NCI-H2196 (cell line): ENCODE measurements around the gene SIDT2.
"Not testable (repeated sequence)": the region's sequence is repeated elsewhere in the genome, so short reads cannot be mapped to it uniquely, and the experiment has no call there.

Experiments used
- DNase-seq: peaks from one replicate; lab custom pipeline; 2025; ENCODE audit not compliant: unreplicated experiment; lab: John Stamatoyannopoulos, UW

The SIDT2 gene

GRCh38 chr11:117202386-117203068, 24.0 kb downstream of the SIDT2 start:
- no peak for DNase-seq

- DNase-seq: no peak
Observed at GRCh38 chr11:117203069-117203407, 24.5 kb downstream of the SIDT2 start.

DNA sequence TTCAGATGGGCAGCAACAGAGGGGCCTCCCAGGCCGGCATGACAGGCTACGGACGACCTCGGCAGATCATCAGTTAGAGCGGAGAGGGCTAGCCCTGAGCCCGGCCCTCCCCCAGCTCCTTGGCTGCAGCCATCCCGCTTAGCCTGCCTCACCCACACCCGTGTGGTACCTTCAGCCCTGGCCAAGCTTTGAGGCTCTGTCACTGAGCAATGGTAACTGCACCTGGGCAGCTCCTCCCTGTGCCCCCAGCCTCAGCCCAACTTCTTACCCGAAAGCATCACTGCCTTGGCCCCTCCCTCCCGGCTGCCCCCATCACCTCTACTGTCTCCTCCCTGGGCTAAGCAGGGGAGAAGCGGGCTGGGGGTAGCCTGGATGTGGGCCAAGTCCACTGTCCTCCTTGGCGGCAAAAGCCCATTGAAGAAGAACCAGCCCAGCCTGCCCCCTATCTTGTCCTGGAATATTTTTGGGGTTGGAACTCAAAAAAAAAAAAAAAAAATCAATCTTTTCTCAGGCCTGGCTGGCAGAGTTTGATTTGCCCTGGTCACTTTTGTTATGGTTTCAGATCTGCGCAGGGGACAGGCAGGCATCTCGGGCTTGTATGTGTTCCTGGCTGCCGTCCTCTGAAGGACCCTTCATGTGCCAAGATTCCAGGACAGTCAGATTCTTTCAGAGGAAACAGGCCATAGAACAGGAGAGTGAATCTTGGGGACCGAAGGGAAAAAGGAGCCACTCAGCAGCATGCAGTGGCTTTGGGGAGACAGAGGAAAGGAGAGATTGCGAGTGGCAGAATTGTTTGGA, 25.9 kb downstream of the SIDT2 start:
- no peak for DNase-seq

GRCh38 chr11:117205211-117205818, 26.8 kb downstream of the SIDT2 start:
- no peak for DNase-seq

DNA sequence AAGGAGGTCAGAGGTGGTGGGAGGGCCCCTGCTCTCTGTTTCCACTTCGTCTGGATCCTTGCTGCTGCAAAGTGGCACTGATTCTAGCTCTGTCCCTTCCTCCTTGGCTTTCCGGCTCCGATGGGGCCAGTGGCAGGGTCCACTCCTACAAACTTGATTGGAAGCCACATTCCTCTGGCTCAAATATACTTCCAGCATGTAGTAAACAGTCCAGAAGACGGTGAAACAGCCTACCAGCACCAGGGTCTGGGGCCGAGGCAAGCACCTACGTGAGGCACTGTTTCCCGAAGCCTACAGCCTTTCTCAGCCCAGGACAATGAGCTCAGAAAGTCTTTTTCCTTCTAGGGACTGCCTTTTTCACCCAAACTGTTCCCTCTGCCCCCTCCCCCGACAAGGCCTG, 27.6 kb downstream of the SIDT2 start:
- not testable (repeated sequence) for DNase-seq

GRCh38 chr11:117206859-117207258, 28.3 kb downstream of the SIDT2 start:
- not testable (repeated sequence) for DNase-seq

- DNase-seq: not testable (repeated sequence)
Observed at GRCh38 chr11:117207481-117207880, 28.9 kb downstream of the SIDT2 start.

GRCh38 chr11:117208710-117209109, 30.2 kb downstream of the SIDT2 start:
- DNase-seq: not testable (repeated sequence)

GRCh38 chr11:117209351-117210125, 31.0 kb downstream of the SIDT2 start:
- not testable (repeated sequence) for DNase-seq

DNA sequence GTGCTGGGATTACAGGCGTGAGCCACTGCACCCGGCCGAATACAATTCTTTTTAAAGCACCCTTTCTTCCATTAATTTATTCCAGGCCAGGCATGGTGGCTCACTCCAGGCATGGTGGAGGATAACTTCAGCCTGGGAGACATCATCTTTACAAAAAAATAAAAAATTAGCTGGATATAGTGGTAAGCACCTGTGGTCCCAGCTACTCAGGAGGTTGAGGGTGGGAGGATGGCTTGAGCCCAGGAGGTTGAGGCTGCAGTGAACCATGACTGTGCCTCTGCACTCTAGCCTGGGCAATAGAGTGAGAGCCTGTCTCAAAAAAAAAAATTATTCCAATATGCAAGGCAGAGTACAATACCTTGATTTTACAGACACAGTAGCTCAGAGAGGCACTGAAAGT, 32.1 kb downstream of the SIDT2 start:
- no peak for DNase-seq

DNA sequence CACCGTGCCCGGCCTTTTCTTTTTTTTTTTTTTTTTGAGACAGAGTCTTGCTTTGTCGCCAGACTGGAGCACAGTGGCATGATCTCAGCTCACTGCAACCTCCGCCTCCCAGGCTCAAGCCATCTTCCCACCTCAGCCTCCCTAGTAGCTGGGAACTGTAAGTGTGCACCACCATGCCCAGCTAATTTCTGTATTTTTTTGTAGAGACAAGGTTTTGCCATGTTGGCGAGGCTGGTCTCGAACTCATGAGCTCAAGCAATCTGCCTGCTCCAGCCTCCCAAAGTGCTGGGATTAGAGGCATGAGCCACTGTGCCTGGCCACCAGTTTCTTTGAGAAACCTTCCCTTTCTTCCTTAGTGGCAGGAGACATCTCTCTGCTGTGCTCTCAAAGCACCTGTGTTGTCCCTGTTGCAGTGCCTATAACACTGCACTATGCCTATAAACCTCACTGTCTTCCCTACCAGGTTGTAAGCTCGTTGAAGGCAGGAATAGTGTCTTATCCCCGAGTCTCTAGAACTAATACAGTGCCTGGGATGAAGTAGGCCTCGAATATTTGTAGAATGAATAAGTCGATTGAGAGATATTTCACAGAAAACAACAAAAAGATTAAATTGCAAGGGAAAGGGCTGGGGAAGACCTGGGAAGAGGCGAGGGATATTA, 34.3 kb downstream of the SIDT2 start:
- no peak for DNase-seq

DNA sequence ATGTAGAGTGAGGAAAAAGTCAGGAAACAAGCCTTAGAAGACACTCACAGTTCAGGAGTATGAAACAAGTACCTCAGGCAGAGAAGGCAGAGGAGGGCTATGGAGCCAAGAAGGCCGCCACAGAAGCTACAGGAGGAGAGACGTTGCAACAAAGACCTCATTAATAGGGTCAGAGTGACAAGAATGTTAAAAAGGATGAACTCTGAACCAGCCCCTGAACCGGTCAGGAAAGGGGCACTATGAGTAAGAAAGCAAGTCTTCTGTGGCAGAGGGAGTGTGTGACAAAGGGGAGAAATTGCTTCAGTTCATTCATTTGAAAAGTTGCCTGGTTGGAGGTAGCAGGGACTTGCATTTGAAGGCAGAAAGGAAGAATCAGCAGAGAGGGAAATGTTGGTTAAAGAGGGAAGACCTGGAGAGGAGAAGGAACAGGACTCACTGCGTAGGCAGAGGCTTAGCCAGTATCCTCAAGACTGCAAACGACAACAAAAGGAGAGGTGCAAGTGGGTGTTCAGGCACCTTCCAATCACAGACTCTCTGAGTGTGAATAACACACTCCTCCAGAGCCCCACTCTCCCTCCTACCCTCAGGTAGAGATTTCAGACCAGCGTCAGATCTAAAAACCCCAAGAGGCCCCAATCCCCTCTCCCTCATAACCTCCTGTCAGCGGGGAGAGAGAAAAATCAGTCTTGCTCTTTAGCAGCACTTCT, 36.0 kb downstream of the SIDT2 start:
- DNase-seq: no peak

- DNase-seq: no peak
Observed at GRCh38 chr11:117217141-117218084, 38.9 kb downstream of the SIDT2 start.

DNA sequence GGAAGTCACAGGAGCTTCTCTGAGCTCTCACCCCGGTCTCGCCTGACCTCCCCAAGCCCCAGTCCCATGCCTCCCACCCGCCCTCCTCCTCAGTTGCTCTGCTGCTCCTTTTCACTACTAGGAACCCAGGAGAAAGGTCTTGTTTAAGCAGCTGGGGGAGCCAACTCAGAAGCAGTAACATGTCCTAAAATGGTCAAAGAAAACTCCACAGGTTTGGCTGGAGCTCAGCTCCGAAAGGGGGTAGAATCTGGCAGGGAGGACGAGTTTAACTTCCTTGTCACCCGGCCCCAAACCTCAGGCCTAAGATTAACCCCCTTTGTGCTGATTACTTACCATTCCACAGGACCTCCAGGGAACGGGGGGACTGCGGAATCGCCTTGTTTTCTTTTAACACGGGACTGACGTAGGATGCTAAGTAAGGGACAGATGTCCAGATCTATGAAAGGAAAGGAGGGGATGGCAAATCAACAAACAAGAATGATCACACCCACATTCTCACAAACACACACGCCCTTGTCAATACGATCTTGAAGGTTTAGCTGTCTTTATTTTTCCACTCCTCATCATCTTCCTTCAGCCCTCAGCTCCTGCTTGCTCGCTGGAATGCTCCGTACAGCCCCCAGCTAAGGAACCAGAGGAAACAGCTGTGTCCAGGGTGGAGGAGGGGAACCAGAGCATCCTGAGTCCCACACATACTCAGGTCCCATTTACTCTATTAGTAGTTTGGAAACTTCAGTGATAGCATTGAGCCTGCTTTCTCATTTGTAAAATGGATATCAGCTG, 39.8 kb downstream of the SIDT2 start:
- no peak for DNase-seq

GRCh38 chr11:117219001-117219400, 40.5 kb downstream of the SIDT2 start:
- DNase-seq: no peak

DNA sequence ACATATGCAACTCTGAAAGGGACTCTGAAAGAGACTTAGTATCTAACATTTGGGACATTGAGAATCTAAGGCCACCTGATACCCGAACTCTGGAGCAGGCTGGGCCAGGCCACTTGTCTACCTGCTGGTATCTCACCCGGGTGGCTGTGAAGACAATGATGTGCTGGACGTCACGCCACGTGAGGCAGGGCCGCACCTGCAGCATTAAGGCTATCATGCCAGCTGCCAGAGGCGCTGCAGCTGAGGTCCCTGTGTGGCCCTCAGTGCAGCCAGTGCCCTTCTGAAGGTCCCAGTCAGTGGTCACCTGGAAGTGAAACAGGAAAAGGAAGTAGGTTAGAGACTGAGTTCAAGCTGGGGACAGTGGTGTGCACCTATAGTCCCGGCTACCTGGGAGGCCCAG, 40.9 kb downstream of the SIDT2 start:
- DNase-seq: no peak

GRCh38 chr11:117219995-117220394, 41.5 kb downstream of the SIDT2 start:
- DNase-seq: no peak

DNA sequence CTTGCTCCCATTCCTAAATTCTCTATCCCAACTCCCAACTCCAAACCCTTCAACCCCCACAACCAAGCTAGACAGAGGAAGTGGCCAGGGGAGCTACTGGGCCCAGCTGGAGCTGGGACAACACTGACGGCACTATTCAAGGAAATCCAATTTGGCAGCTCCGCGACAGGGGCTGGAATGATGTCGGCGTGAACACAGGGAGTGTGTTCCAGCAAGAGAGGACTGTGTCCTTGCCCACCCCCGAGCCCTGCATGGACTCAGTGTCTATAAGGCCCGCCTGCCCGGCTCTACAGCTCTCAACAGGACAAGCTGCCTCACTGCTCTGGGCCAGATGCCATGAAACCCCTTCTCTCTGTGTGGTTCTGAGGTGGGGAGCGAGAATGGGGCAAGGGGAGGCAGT, 42.0 kb downstream of the SIDT2 start:
- DNase-seq: no peak
